Esophagus squamous epithelium (tissue), 4 donors: ENCODE results near the gene MAP4K3.

Experiments used
- CTCF ChIP-seq, 6 experiments: fragments of 450-650 bp in 4 of 6; fragments of 200-600 bp in 2 of 6; sonication (generic) in 2 of 6; IDR thresholded peaks; one replicate each; pipeline ENCODE4 v1.5.1; 2016 to 2019; ENCODE audit warnings: antibody characterized with exemption in 6 of 6, mild to moderate bottlenecking in 4 of 6, moderate library complexity in 4 of 6
- POLR2A ChIP-seq, 4 donors: fragments of 450-650 bp; IDR thresholded peaks; one replicate each; pipeline ENCODE4 v1.6.1; 2017; ENCODE audit warnings: antibody characterized with exemption in 4 of 4, mild to moderate bottlenecking in 4 of 4, moderate library complexity in 3 of 4

GRCh38 chr2:39202639-39203369 is 234.3 kb downstream of the MAP4K3 start:
- TF ChIP-seq CTCF (IDR thresholded peaks at IDR 0.05) (no peak), POLR2A (IDR thresholded peaks at IDR 0.05) (no peak)
